Pancreas (tissue), 10 donors: Measurements from ENCODE around the gene RAP2A. TPM values are rescaled to one million over a fixed set of nuclear protein-coding genes. Genes with fewer than 3 reads are reported as not detected.

Source experiments
- ATAC-seq, 4 donors: fragments of 200-7000 bp; cut with Tn5 transposase; one replicate each; pipeline versions ENCODE4 v1.8.0 to v1.9.1; 2020; ENCODE audit warnings: mild to moderate bottlenecking in 4 of 4, moderate library complexity in 4 of 4
- DNase-seq, 6 donors: peaks; one replicate each; pipeline ENCODE4 v3.0.0-alpha.2; 2020
- FAIRE-seq: peaks from 2 replicates; lab custom pipeline; 2012; peaks lifted over from hg19 to GRCh38; lab: Jason Lieb, UNC
- H3K27ac ChIP-seq, 4 donors: fragments of 200-600 bp; sonication (generic); 1 replicate in 3 of 4; 2 replicates in 1 of 4; pipeline versions ENCODE4 v1.5.0 to v1.8.0; 2020
- H3K27me3 ChIP-seq, 4 donors: fragments of 200-600 bp; one replicate each; pipeline ENCODE4 v1.8.0; 2021
- H3K36me3 ChIP-seq, 3 donors: fragments of 200-600 bp; sonication (generic) in 1 of 3; one replicate each; pipeline versions ENCODE4 v1.5.0 to v1.8.0; 2020 to 2021
- H3K4me1 ChIP-seq, 3 donors: fragments of 200-600 bp; one replicate each; pipeline ENCODE4 v1.8.0; 2021
- H3K4me3 ChIP-seq, 4 donors: fragments of 200-600 bp; sonication (generic) in 2 of 4; one replicate each; pipeline versions ENCODE4 v1.5.0 to v1.8.0; 2020 to 2021
- H3K9me3 ChIP-seq, 4 donors: fragments of 200-600 bp; one replicate each; pipeline ENCODE4 v1.8.0; 2021
- CTCF ChIP-seq, 4 donors: fragments of 200-600 bp; sonication (generic) in 3 of 4; IDR thresholded peaks; one replicate each; pipeline versions ENCODE4 v1.5.0 to v1.8.0; 2021; ENCODE audit warnings: antibody characterized with exemption in 4 of 4
- WGBS, 2 donors: extraction: QIAGEN DNeasy Blood & Tissue Kit; methylation state at CpG; one replicate each; pipeline ENCODE4 v1.1.7; 2013; 5-methylcytosine and 5-hydroxymethylcytosine counted together
- intact Hi-C, 3 donors: fragments of 100-400 bp; cut with DNase I; formaldehyde crosslinking; loops; one replicate each; pipeline versions ENCODE4 v1.11.1 to v1.14.2; 2022
- polyA plus RNA-seq, 2 donors: library from polyadenylated mRNA; stranded (reverse); fragments of 200-250 nt; gene quantifications; one replicate each; pipeline ENCODE4 v1.2.3, GENCODE V29; 2013
- total RNA-seq, 6 donors: library from RNA; stranded (reverse); fragmentation: NEBNext Ultra II Directional in 4 of 6; extraction: Animal tissue kit (Norgen Biotek cat#: 25700) in 4 of 6; gene quantifications; one replicate each; pipeline versions ENCODE4 v1.2.1 to v1.2.4, GENCODE V29; 2021 to 2023
- donor health status: healthy with polysubstance abuse.
- donor health status: DM: no; HTN: no; CAD: no; lungs with moderate emphysema.
- donor health status: DM: no; HTN: no; CAD: no.
- donor health status: control.
- donor health status: control.
- donor health status: Bipolar disorder and iron deficiency.
- donor health status: DM: yes; HTN: yes; CAD: no.
- donor health status: DM: no; HTN: no; CAD: no.
- donor health status: DM: no; HTN: no; CAD: no.
- donor health status: DM: yes; HTN: yes; CAD: no.

Gene RAP2A
- total and polyA plus RNA-seq, 8 donors: 1.7 to 18.1 (median 5.0) TPM

- DNase-seq (peak in 1 of 6 donors; percentile 38), ATAC-seq (peak in 3 of 4 donors; percentile 40 to 61 (median 50)), FAIRE-seq (no peak)
- peaks cover 6 to 16% (median 13%) of the 10 kb centered on the region in 3 donors for H3K4me1 ChIP-seq
- WGBS, 2 donors: 90 to 91% methylated on average over 4 of the region's 4 CpGs
- intact Hi-C loops: no loop called here
- peak overlapping the region in 2 of 4 donors; percentile 14 to 32 for H3K27ac ChIP-seq
- no peaks in the 10 kb centered on the region for H3K9me3 ChIP-seq
- TF ChIP-seq CTCF (IDR thresholded peaks at IDR 0.05): no peak
- H3K27me3 ChIP-seq: no peaks in the 10 kb centered on the region
- peaks cover 0 to 5% (median 0%) of the 10 kb centered on the region in 3 donors for H3K36me3 ChIP-seq
- H3K4me3 ChIP-seq: no peak overlapping the region
Measured at GRCh38 chr13:97386801-97387484, 47.0 kb upstream of the RAP2A start.

GRCh38 chr13:97387485-97387839 is 46.5 kb upstream of the RAP2A start:
- Histone ChIP-seq H3K4me1 (peaks cover 6 to 20% (median 16%) of the 10 kb centered on the region in 3 donors), H3K9me3 (no peaks in the 10 kb centered on the region), H3K4me3 (no peak overlapping the region), H3K27me3 (no peaks in the 10 kb centered on the region), H3K27ac (peak overlapping the region in 2 of 4 donors; percentile 14 to 32), H3K36me3 (peaks cover 0 to 5% (median 0%) of the 10 kb centered on the region in 3 donors)
- FAIRE-seq (no peak), ATAC-seq (peak in 3 of 4 donors; percentile 19 to 47 (median 34)), DNase-seq (no peak)
- intact Hi-C loops: no loop called here
- TF ChIP-seq CTCF (IDR thresholded peaks at IDR 0.05): no peak
- WGBS, 2 donors: 94 to 95% methylated on average over 5 of the region's 5 CpGs

- H3K27ac ChIP-seq: peak overlapping the region in 1 of 4 donors; percentile 11
- no peaks in the 10 kb centered on the region for H3K27me3 ChIP-seq
Measured at GRCh38 chr13:97387890-97388289, 46.1 kb upstream of the RAP2A start.

GRCh38 chr13:97388373-97388772 is 45.6 kb upstream of the RAP2A start:
- no peak for ATAC-seq
- no peaks in the 10 kb centered on the region for H3K9me3 ChIP-seq
- FAIRE-seq: no peak
- peaks cover 0 to 5% (median 0%) of the 10 kb centered on the region in 3 donors for H3K36me3 ChIP-seq
- H3K27me3 ChIP-seq: no peaks in the 10 kb centered on the region
- intact Hi-C loops: no loop called here
- no peak for TF ChIP-seq CTCF (IDR thresholded peaks at IDR 0.05)
- no peak overlapping the region for H3K4me3 ChIP-seq
- 84 to 94% methylated on average over 3 of the region's 3 CpGs for WGBS, 2 donors
- DNase-seq: no peak
- peak overlapping the region in 1 of 4 donors; percentile 11 for H3K27ac ChIP-seq
- peaks cover 6 to 21% (median 17%) of the 10 kb centered on the region in 3 donors for H3K4me1 ChIP-seq

More at GRCh38 chr13:97387890-97388289, 46.1 kb upstream of the RAP2A start:
- ATAC-seq: peak in 2 of 4 donors; percentile 18 to 41
- 92 to 98% methylated on average over 1 of the region's 1 CpG for WGBS, 2 donors
- no peak for DNase-seq
- no peak for FAIRE-seq
- Histone ChIP-seq H3K4me1 (peaks cover 6 to 21% (median 17%) of the 10 kb centered on the region in 3 donors), H3K9me3 (no peaks in the 10 kb centered on the region), H3K4me3 (no peak overlapping the region), H3K36me3 (peaks cover 0 to 5% (median 0%) of the 10 kb centered on the region in 3 donors)
- TF ChIP-seq CTCF (IDR thresholded peaks at IDR 0.05): no peak
- intact Hi-C loops: no loop called here
